ENCODE data around the gene RNLS.

The RNLS gene

GRCh38 chr10:88343761-88344484 is 239.2 kb downstream of the RNLS start:
- Histone ChIP-seq H3K4me3 (ENCODE audit: low read depth, low read length) (no peak overlapping the region), H3K27ac (ENCODE audit: extremely low read depth, low read depth, low read length) (no peak overlapping the region), H3K4me1 (ENCODE audit: control insufficient read depth, insufficient read depth, low read length) (peaks cover 13% of the 10 kb centered on the region), H3K36me3 (ENCODE audit: control insufficient read depth in 2 of 2, insufficient read depth in 1 of 2, low read length in 2 of 2) (no peaks in the 10 kb centered on the region), H3K9me3 (ENCODE audit: control insufficient read depth, insufficient read depth, low read depth, low read length) (no peaks in the 10 kb centered on the region)
- CTCF ChIA-PET = no interaction called here
- TF ChIP-seq BCL6B (tag by site-specific recombination; IDR thresholded peaks at IDR 0.05) = no peak
- TF ChIP-seq ZFP69B (tag by site-specific recombination; IDR thresholded peaks at IDR 0.05) = no peak
- TF ChIP-seq KLF8 (tag by site-specific recombination; IDR thresholded peaks at IDR 0.05) = no peak
- no peak for TF ChIP-seq ZNF324 (tag by site-specific recombination; IDR thresholded peaks at IDR 0.05)
- TF ChIP-seq ZNF266 (tag by site-specific recombination; IDR thresholded peaks at IDR 0.05; ENCODE audit: low read depth) = no peak
- TF ChIP-seq IKZF3 (tag by site-specific recombination; IDR thresholded peaks at IDR 0.05) = 0 out of 2 replicates have a peak, but pooled peaks have one; percentile 4
- no peak for TF ChIP-seq ZNF704 (tag by site-specific recombination; IDR thresholded peaks at IDR 0.05)
- POLR2A ChIA-PET = no interaction called here

- TF ChIP-seq ZNF2 (tag by site-specific recombination; IDR thresholded peaks at IDR 0.05) (no peak), ZFP37 (tag by site-specific recombination; IDR thresholded peaks at IDR 0.05) (no peak), ZNF302 (tag by site-specific recombination; IDR thresholded peaks at IDR 0.05; ENCODE audit: low read depth) (no peak), REPIN1 (tag by site-specific recombination; IDR thresholded peaks at IDR 0.05; ENCODE audit: low read depth) (no peak), KLF16 (tag by site-specific recombination; IDR thresholded peaks at IDR 0.05) (peak; percentile 75), KLF9 (tag by site-specific recombination; IDR thresholded peaks at IDR 0.05; ENCODE audit: low read depth) (peak; percentile 60), KLF10 (tag by site-specific recombination; IDR thresholded peaks at IDR 0.05) (peak; percentile 55; the same call in 1 of the 2 replicates), KLF7 (tag by site-specific recombination; IDR thresholded peaks at IDR 0.05; ENCODE audit: borderline replicate concordance) (peak; percentile 94), ZNF561 (tag by site-specific recombination; IDR thresholded peaks at IDR 0.05; ENCODE audit: borderline replicate concordance) (no peak), REST (tag by site-specific recombination; IDR thresholded peaks at IDR 0.05) (no peak)
- ChIA-PET POLR2A (no interaction called here), CTCF (no interaction called here)
- H3K9me3 ChIP-seq (ENCODE audit: control insufficient read depth, insufficient read depth, low read depth, low read length) = no peaks in the 10 kb centered on the region
- H3K4me3 ChIP-seq (ENCODE audit: low read depth, low read length) = no peak overlapping the region
- peaks cover 8% of the 10 kb centered on the region for H3K4me1 ChIP-seq (ENCODE audit: control insufficient read depth, insufficient read depth, low read length)
- no peaks in the 10 kb centered on the region for H3K36me3 ChIP-seq (ENCODE audit: control insufficient read depth in 2 of 2, insufficient read depth in 1 of 2, low read length in 2 of 2)
- H3K27ac ChIP-seq (ENCODE audit: extremely low read depth, low read depth, low read length) = no peak overlapping the region
Observed at GRCh38 chr10:88342733-88343310, 240.3 kb downstream of the RNLS start.
